Measurements from ENCODE around the gene BSG.

BSG gene

DNA sequence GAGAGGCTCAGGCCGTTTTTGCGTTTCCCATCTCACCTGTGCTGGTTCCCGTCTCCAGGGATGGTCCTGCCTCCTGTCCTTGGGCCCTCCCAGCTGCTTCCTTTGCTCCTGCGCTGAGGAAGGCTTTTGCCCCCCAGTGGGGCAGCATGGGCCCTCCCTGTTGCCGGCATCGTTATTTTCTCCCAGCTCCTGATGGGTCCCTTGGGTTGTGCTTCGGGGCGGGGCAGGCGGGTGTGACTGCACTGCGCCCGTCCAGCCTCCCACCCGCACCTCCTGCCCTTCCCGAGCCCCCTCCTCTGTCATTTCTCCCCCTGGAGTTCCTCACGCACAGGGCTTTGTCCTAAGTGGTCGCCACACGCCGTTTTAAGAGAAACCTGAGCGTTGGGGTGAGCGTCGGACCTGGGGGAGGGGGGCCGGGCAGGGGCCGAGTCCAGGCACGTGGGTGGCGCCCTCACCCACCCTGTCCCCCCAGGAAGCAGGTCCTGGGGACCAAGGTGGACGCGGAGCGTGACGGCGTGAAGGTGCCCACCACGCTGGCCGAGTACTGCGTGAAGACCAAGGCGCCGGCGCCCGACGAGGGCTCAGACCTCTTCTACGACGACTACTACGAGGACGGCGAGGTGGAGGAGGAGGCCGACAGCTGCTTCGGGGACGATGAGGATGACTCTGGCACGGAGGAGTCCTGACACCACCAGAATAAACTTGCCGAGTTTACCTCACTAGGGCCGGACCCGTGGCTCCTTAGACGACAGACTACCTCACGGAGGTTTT lies 31.3 kb upstream of the BSG start:
- DNase-seq (ENCODE audit: low read depth) = no peak

DNA sequence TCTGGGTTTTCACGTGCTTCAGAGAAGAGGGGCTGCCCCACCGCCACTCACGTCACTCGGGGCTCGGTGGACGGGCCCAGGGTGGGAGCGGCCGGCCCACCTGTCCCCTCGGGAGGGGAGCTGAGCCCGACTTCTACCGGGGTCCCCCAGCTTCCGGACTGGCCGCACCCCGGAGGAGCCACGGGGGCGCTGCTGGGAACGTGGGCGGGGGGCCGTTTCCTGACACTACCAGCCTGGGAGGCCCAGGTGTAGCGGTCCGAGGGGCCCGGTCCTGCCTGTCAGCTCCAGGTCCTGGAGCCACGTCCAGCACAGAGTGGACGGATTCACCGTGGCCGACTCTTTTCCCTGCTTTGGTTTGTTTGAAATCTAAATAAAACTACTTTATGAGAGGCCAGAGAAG lies 30.7 kb upstream of the BSG start:
- DNase-seq (ENCODE audit: low read depth) = no peak

DNA sequence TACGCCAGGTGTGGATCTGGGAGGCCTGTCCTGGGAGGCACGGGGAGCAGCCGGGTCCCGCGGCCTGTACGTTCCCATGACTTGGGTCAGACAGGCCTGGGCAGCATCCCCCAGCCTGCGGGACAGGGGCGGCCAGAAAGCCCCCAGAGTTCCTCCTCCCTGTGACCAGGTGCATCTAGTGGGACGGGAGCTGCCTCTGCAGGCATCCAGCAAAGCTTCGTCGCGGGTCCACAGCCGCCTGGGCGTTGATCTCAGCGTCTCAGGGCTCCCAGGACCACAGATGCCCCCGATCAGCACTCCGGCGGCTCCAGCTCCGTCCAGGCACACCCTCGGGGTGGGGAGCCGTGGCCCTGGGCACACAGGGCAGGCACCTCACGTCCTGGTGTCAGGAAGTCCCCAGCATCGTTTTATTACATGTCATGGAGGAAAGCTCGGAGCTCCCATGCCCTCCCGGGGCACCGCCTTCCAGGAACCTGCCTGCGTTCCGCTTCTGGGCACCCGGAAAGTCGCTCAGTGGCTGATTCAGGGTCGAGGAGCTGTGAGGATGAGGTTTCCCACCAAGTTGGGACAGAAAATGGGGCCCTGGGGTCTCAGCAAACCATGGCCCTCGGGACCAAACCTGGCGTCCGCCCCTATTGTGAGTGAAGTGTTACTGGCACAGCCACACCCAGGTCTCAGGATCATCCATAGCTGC lies 30.1 kb upstream of the BSG start:
- DNase-seq (ENCODE audit: low read depth) = no peak

DNA sequence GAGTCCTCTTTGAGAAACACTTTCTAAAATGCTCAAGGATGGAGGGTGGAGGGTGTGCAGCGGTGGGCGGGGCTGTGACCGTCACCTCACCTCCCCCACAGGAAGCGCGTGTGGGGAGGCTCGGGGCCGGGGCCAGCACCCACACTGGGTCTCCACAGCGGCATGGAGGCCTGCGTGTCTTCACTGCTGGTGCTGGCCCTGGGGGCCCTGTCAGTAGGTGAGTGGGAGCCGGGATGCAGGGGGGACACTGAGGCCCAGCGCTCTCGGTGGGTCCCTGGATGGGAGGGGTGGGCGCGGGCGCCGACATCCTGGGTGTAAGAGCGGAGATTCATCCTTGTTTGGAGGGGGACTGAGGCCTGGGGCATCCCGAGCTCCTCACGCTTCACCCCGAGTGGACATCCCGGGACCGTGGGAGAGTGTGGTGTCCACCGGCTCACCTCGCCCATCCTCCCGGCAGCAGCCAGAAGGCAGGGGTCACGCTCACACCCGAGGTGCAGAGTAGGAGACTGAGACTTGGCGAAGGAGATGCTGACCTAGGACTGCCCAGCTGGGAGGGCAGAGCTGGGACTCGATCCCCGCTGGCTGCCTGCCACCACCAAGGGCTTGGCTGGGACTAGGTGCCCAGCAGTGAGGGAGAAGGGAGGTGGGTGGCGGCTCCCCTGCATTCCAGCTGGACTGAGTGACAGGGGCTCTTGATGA lies 28.3 kb upstream of the BSG start, which contains the start of gene GZMM:
GZMM (plus strand) TSS at position 144 of the 699 bp plus-strand sequence; CDS start at position 163, 19 bp downstream.
- no peak for DNase-seq (ENCODE audit: low read depth)

DNA sequence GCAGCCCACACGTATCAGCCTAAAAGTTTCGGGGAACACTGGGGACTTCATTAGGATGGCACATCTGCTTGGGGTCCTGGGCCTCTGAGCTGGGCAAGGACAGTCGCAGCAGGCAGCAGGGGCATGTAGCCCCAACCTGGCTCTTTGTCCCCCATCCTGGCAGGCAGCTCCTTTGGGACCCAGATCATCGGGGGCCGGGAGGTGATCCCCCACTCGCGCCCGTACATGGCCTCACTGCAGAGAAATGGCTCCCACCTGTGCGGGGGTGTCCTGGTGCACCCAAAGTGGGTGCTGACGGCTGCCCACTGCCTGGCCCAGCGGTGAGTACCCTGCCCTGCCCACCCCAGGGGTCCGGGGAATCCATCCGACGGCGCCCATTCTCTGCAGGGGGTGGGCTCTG lies 25.3 kb upstream of the BSG start:
- DNase-seq (ENCODE audit: low read depth) = no peak

DNA sequence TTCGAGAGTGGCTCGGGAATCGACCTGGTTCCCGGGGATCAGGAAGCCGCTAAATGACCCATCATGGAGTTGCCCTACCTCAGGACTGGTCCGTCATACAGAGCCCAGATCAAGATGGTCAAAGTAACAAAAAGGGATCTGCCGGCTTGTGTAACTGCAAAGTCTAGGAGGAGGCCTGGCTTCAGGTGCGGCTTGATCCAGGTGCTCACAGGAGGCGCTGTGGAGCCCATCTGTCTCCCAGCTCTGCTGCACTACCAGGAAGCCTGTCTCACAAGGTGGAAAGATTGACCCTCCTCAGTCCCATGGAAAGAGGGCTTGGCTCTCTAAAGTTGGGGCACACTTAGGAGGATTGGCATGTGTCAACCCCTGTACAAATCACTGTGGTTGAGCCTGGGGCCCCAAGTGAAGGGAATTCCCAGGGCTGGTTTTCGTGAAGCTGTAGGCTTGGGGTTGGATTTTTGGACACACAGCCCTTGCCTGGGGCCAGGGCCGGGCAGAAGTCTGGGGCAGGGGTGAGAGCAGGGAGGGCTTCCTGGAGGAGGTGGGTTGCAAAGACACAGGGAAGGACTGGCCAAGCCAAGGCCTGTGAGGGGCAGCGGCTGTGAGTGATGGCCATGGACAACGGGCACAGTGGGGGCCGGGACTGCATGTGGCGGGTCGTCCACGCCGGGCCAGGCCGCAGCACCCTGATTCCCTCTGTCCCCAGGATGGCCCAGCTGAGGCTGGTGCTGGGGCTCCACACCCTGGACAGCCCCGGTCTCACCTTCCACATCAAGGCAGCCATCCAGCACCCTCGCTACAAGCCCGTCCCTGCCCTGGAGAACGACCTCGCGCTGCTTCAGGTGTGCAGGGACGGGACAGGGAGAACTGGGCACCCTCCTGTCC lies 24.3 kb upstream of the BSG start:
- DNase-seq (ENCODE audit: low read depth) = no peak

DNA sequence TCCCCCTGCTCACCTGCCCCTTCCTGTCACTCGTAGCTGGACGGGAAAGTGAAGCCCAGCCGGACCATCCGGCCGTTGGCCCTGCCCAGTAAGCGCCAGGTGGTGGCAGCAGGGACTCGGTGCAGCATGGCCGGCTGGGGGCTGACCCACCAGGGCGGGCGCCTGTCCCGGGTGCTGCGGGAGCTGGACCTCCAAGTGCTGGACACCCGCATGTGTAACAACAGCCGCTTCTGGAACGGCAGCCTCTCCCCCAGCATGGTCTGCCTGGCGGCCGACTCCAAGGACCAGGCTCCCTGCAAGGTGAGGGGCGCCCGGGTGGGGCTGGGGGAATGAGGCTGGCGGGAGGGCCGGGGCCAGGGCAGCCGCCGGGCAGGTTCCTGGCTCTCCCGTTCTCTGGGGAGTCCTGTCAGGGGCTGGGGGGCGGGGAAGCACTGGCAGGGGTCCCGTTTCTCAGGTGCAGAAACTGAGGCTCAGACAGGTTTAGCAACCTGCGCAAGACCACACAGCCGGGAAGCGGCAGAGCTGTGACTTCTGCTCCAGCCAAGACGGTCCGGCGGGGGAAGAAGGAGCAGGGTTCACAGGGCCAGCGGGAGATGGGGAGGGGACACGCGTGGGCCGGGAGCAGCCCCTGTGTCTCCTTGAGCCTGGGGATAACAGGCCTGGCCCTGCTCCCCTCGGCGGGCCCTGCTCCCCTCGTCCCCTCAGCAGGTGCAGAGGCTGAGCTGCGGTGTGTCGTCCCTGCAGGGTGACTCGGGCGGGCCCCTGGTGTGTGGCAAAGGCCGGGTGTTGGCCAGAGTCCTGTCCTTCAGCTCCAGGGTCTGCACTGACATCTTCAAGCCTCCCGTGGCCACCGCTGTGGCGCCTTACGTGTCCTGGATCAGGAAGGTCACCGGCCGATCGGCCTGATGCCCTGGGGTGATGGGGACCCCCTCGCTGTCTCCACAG lies 23.2 kb upstream of the BSG start:
- DNase-seq (ENCODE audit: low read depth) = no peak

DNA sequence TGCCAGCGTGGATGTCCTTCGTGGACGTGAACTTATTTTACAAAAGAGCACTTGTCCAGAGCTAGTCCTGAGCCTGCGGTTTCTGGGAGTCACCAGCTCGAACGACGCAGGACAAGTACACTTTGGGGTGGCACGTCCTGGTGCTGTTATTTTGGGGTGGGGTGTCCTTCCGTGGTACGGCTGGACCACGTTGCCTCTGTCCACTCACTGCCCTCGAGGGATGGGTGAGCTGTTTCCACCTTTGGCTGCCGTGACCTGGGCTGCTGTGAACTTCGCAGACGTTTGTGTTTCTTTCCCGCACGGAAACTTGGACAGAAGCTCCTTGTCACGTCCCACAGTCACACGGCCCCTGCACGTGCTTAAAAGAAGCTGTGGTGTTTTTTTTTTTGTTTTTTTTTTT lies 17.6 kb upstream of the BSG start:
- no peak for DNase-seq (ENCODE audit: low read depth)

DNA sequence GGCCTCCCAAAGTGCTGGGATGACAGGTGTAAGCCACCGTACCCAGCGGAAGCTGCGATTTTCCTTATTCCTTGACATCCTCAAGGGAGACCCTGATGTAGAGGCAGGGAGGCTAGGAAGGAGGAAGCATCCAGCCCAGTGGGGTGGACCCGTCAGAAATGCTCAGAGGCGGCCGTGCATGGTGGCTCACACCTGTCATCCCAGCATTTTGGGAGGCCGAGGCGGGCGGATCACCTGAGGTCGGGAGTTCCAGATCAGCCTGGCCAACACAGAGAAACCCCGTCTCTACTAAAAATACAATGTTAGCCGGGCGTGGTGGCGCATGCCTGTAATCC lies 17.0 kb upstream of the BSG start:
- no peak for DNase-seq (ENCODE audit: low read depth)

DNA sequence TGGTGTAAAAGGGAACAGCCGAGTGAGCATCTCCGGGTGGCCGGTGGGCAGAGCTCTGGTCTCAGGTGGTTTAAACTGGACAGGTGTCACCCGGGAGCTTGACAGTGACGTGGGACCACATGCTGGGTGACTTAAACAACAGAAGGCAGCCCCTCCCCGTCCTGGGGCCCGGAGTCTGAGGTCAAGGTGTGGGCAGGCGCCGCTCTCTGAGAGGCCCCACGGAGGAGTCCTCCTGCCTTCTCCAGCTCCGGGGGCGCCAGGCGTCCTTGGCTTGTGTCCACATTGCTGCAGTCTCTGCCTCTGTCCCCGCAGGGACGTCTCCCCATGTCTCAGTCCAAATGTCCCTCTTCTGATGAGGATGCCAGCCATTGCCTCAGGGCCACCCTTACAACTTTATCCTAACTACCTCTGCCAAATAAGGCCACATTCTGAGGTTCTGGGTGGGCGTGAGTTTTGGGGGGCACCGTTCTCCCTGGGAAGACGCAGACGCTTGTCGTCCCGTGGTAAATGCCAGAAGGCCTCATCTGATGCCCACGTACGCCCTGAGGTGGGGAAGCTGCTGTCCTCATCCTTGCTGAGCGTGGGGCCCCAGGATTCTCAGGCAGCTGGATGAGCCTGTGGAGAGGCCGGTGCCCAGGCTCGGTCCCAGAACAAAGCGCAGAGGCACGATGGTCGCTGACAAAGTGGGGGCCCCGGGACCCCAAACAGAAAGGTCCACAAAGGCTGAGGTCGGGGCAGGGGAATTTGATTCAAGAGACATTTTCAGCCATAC lies 15.6 kb upstream of the BSG start:
- DNase-seq (ENCODE audit: low read depth) = no peak

DNA sequence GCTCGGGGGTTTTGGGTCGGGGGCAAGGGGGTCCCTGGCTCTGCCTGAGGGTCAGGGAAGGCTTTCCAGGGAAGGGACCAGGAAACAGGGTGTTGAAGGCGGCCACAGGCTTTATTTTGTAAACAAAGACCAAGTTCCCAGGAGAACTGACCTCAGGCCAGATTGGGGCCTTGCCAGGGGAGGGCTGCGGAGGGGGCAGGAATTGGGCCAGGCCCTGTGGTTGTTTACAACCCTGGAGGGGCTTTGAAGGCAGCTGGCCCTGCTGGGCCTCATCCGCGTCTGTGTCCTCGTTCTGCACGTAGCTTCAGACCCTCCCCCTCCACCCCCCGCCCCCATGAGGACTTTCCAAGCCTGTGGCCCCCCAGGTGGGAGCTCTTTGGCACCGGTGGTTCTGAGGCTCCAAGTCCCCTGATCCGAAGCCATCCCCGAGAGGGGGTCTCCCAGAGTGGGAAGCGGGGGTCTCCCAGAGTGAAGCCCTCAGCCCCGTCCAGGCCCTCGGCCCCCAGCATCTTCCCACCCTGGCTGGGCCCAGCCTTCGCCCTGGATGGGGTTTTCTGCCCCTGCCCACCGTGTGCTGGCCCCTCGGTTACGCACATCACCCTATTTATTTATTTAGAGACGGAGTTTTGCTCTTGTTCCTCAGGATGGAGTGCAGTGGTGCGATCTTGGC lies 13.5 kb upstream of the BSG start:
- DNase-seq (ENCODE audit: low read depth) = no peak

DNA sequence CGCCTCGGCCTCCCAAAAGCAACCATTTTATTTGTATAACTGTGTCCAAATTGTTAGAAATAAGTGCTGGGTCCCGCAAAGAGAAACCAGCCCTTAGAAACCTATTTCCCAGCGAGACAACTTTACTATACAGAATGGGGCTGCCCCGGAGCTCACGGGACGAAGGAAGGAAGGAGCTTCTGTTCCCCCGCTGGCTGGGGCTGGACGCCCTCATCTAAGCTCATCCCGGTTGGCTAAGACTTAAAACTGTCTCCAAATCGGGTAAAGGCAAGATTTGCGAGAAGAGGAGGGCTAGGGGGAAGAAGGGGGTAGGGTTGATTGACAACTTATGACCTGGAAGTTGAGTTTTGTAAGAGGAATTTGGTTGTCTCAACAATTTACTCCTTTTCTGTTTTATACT lies 12.3 kb upstream of the BSG start:
- DNase-seq (ENCODE audit: low read depth) = no peak

DNA sequence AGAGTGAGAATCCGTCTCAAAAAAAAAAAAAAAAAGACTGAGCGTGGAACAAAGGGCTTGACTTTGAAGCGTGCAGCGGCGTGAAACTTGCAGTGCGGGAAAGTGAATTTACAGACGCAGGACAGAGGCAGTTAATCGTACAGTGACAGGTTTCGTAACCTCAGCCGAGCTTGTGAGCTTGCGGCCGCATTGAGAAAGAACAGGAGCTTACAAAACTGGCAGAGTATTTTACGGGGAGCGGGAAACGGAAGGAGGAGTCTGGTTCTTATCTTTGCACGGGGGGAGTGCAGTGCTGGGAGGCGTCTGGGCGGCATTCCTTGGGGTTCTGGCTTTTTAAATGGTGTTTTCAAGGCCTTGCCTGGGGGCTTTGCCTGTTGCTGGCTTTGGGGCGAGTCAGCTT lies 6.0 kb upstream of the BSG start:
- no peak for DNase-seq (ENCODE audit: low read depth)

DNA sequence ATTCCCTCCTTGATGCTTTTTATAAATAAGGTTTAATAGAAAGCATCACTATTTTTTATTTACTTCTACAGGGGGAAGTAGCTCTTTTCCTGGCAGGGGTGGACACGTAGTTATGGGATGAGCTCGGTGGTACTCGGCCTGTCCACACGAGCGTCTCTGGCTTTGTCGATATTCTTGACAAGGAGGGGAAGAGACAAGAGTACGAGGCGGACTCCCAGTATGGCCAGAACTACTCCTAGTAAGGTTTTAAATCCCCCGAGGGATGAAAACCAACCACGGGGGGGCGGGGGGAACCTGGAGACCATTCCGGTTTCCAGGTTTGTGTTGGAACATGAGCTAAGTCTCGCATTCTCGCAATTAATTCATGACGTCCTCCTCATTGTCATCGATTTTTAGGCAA lies 5.6 kb upstream of the BSG start:
- DNase-seq (ENCODE audit: low read depth) = no peak

DNA sequence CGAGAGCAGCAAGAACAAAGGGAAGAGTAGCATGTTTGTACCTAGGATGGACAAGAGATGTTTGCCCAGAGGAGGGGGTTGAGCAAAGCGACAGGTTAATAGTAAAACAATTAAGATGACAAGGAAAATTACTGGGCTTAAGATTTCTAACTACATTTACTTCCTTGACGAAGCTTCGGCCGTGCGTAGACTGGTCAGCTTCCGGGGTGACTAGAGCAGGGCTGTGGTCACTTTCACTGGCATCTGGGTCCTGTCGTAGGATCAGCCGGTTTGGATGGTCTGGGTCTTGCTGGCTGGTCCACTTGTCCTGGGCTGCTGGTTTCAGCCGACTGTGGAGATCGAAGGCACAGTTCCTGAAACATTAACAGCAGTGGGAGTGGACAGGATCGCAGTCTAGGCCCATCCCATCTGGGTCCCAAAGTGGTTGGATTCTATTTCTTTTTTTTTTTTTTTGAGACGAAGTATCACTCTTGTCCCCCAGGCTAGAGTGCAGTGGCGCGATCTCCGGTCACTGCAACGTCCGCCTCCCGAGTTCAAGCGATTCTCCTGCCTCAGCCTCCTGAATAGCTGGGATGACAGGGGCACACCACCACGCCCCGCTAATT lies 5.0 kb upstream of the BSG start:
- DNase-seq (ENCODE audit: low read depth) = no peak

DNA sequence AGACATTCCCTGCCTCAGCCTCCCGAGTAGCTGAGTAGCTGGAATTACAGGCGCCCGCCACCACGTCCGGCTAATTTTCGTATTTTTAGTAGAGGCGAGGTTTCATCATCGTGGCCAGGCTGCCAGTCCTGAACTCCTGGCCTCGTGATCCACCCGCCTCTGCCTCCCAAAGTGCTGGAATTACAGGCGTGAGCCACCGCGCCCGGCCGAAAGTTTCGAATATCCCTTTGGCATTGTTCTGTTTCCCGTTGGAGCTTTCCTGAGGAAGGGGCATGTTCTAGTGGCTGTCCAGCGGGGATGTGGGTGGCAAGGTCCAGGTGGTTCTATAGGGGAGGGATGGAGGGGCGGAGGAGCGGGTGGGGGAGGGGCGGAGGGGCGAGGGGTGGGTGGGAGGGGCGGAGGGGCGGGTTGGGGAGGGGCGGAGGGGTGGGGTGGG lies 2.1 kb upstream of the BSG start:
- DNase-seq (ENCODE audit: low read depth) = no peak

DNA sequence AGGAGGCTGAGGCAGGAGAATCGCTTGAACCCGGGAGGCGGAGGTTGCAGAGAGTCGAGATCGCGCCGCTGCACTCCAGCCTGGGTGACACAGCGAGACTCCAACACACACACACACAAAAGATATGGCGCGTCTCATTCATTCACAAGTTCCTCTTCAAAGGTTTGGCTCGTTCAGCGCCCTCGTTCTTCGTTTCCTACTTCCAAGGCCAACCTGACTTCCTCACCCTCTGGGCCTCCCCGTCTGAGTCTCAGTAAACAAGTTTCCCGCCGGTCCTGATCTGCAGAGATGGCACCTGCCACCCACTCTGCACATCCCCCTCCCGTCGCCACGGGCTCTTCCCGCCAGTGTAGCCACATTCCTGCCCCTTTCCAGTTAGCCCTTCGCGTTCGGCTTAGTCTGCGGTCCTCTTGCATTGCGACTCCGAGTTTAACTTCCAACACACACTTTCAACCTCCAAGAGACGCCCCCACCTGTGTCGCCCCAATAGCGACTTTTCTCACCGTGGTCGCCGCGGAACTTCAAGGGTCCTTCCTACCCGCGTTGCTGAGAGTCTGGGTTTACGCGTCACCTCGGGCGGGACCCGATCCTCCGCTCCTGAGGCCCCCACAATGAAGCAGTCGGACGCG lies 1.3 kb upstream of the BSG start:
- DNase-seq (ENCODE audit: low read depth) = peak; percentile 70

DNA sequence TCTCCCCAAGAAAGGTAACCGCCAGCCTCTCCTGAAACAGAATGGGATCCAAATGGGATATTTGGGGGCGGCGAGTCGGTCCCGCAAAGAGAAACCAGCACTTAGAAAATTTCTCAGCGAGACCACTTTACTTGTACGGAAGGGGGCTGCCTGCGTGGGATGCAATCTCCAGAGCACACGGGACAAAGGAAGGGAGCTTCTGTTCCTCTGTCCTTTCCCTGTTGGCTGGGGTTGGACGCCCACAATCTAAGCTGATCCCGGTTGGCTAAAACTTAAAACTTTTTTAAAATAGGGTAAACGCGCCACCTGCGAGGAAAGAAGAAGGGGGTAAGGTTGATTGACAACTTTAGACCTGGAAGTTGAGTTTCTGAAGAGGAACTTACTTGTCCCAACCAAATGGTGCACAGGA lies 826 bp upstream of the BSG start:
- peak; percentile 70 for DNase-seq (ENCODE audit: low read depth)
